Stimulated activated CD4-positive, alpha-beta T cell treated with anti-CD3 and anti-CD28 coated beads, TNF-alpha, amount 100 ng/mL, for 24 hours (primary cell): ENCODE results near the gene TMEM9.

Source experiments
- DNase-seq, 3 experiments: peaks; one replicate each; pipeline ENCODE4 v3.0.0-alpha.2; 2020; ENCODE audit warnings: low read depth in 3 of 3

Gene TMEM9

DNA sequence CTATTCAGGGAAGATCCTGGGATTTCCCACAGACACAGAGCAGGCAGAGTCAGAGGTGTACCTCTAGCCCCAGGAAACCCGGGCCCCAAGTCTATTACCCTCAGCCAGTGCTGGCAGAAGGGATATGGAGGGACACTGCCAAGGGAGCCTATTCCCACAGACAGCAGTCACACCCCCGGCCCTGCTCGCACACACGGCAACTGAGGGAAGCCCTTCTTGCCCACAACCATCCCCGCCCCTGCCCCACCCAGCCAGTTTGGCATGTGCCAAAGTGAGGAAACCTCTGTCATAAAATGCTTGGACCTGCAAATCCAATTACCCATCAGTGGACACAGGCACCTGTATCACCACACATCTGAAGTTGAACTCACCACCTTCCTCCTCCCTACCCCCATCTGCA lies 48.6 kb downstream of the TMEM9 start:
- no peak for DNase-seq

DNA sequence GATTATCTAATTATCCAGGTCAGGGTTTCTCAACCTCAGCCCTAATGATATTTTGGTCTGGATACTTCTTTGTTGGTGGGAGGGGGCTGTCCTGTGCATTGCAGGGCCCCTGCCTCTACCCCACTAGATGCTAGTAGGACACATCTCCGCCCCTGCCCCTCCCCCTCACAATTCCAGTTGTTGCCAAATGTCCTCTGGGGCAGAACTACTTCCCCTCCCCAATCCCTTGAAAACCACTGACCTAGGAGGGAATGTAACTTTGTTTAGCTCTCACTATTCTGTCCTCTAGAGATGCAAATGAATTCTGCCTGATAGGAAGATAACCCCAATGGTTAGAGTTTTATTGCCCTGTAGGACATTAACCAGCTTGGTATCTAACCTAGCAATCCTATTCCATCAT lies 50.1 kb downstream of the TMEM9 start:
- no peak for DNase-seq

DNA sequence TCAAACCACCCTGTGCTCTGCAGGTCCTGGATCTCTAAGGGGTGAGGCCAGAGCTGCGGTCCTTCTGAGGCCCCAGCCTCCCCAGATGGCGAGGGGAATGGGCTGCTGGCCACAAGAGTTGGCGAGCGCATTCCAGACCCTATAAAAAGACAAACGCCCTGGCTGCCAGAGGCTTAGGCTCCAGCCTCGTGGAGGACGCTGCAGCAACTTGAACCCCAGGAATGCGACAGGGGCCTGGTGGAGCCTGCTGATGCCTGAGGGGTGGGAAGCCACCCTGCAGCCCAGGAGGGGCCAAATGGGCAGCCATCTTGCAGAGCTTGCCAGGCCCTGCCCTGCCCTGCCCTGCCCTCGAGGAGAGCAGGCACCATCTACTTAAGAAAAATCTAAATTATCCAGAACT lies 50.6 kb downstream of the TMEM9 start:
- DNase-seq, result no peak

- no peak for DNase-seq
Measured at GRCh38 chr1:201100169-201100930, 53.9 kb downstream of the TMEM9 start.

DNA sequence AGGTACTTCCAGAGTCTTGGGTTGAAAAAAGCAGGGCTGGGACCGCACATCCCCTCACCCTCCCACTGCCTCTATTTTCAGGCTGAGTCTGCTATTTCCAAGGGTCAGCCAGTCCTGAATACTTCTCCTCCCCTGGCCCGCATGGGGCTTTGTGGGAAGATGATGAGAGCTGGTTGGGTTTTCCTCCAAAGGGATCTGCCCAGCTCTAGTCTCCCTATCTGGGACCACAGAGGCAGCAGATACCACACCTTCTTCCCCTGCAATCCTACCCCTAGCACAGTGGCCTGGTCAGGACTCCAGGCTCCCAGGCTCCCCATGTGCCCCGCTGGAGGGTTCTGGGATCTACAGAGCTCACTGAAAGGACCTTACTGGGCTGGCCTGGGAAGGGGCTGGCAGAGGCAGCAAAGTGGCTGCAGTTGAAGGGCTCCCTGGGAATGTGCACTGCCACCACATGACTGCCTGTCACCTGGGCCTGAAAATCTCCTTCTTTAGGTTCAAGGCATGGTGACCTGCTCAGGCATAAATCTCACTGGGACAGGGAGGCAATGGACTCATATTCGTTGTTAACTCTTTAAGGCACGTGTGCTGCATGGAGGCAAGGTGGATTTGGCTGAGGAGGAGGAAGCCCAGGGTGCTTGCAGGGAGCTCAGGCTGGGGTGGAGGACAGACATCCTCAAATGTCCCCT lies 55.1 kb downstream of the TMEM9 start:
- no peak for DNase-seq

DNA sequence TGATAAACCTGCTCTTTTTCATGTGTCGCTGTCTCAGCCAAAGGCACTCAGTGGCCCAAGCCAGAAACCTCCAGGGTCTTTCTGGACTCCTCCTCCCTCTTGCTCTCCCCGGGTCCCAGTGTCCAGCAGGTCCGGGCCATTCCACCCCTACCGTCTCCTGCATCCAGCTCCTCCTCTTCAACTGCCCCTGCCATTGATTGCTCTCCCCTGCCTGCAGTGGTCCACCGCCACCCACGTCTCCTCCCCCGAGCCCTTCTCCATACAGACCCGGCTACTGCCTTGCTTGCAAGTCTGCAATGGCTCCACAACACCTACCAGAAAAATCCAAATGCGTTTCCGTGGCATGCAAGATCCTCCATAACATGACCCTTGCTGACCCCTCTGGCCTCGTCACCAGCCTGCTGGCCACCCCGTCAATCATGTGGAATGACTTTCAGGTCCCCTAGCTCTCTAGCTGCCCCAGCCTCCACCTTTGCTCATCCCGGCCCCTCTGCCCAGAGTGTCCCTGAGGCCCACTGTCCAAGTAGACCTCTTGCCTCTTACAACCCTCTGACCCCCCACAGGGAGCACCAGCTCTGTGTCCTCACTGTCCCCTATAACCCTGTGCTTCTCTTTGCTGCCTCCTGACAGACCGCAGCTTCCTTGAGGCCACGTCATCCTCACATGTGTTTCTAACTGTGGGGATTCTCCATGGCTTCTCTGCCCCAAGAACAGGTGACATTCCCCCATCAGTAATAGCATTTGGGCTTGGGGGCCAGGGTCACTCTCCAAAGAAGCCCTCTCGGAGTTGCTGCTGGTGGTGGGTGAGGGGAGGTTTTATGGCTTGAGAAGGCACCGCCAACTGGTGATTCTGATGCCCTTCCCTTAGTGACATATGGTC lies 57.1 kb downstream of the TMEM9 start:
- DNase-seq, result no peak

- DNase-seq, result no peak
Measured at GRCh38 chr1:201096041-201096461, 58.2 kb downstream of the TMEM9 start.

DNA sequence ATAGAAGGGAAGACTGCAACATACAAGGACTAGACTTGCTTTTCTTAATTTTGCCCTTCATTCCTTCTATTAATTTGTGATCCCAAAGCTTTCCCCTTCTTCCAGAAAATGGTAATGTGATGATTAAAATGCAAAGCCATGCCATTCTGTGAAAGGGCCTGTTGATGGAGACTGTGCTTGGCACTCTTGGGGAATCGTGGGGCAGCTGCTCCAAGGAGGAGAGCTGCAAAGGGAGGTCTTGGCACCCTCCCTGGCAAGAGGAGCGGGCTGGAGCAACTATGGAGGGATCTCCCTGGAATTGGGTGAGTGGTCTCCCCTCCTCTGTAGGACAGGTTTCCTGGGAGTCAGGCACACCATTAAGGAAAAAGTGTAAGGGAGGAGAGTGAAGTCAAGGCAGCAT lies 58.7 kb downstream of the TMEM9 start:
- no peak for DNase-seq

- no peak for DNase-seq
Measured at GRCh38 chr1:201094832-201095231, 59.4 kb downstream of the TMEM9 start.

DNA sequence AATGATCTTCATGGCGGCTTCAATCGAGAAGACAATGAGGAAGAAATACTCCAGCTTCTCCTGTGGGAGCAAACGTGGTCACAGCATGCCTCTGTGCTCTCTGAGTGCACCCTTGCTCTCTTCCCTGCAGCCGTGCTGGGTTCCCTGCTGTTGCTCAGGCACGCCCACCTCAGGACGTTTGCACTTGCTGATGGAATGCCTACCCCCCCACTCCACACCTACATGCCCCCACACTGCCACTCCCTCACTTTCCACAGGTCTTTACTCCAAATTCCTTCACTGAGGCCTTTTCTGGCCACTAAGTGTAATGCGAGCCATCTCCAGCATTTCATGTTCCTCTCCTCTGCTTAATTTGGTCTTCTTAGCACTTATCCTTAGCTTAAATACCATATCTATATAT lies 60.3 kb downstream of the TMEM9 start:
- no peak for DNase-seq

- DNase-seq, result no peak
Measured at GRCh38 chr1:201093561-201093960, 60.7 kb downstream of the TMEM9 start.

GRCh38 chr1:201092738-201093137 lies 61.5 kb downstream of the TMEM9 start:
- DNase-seq, result no peak

- DNase-seq, result no peak
Measured at GRCh38 chr1:201091256-201091655, 63.0 kb downstream of the TMEM9 start.

- no peak for DNase-seq
Measured at GRCh38 chr1:201090541-201090940, 63.7 kb downstream of the TMEM9 start.

DNA sequence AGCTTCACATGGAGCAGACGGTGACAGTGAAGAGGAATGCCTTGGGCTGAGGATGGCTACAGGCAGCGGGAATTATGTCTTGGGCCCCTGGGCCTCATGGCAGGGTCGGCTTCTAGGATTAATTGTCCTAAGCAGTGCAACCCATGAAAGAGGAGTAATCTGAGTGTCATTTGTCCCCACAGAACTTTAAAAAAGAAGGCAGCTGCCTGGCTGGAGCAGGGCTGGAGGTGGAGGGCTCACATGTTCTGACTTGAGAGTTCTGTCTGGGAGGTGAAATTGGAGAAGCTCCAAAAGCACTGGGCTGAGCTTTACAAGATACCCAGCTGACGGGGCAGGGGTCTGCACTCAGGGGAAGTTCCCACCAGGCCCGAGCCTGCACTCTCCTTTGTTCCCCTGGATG lies 64.7 kb downstream of the TMEM9 start:
- no peak for DNase-seq

- no peak for DNase-seq
Measured at GRCh38 chr1:201088901-201089525, 65.3 kb downstream of the TMEM9 start.

DNA sequence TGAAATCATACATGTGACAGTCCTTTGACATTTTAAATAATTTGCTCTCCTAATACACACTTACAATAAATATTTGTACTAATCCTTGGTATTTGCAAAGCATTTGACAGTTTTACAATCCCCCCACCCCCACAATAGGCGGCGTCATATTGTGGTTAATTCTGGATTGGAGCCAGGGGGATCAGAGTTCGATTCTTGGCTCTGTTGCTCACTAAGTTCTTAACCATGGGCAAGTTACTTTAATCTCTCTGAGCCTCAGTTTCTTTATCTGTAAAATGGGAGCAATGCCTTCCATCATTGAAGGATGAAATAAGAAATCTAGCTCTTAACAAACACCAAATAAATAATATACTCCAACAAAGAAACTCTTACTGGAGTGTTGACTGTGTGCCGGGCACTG lies 65.9 kb downstream of the TMEM9 start:
- no peak for DNase-seq

DNA sequence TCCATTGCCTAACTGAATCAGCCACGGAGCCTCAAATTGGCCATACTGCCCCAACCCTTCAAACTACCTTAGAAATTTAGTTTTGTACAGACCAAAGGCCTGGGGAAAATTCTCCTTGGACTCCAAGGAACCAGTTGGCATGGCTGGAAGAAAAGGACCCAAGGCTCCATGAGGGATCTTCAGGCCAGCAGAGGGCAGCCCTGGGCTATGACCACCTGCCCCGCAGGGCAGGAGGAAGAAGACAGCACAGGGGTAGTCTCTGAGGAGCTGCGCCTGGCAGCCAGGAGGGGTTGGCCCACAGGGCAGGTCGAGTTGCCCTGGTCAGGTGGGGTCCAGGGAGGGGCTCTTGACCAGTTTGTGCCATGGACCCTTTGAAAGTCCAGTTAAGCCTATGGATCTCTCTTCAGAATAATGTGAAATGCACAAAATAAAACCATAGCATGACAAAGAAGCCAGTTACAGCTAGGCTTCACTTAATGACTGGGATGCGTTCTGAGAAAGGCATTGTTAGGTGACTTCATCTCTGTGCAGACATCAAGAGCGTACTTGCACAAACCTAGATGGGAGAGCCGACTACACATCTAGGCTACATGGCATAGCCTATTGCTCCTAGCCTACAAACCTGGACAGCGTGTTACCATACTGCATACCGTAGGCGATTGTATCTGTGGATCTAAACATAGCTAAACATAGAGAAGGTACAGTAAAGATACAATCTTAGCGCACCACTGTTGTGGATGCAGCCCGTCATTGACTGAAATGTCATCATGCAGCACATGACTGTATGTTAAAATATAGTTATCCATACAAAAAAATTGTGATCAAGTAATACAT lies 68.2 kb downstream of the TMEM9 start:
- DNase-seq, result peak in 2 of 3 experiments; percentile 4 to 42
